ENCODE data around the gene CADM4.

DNA sequence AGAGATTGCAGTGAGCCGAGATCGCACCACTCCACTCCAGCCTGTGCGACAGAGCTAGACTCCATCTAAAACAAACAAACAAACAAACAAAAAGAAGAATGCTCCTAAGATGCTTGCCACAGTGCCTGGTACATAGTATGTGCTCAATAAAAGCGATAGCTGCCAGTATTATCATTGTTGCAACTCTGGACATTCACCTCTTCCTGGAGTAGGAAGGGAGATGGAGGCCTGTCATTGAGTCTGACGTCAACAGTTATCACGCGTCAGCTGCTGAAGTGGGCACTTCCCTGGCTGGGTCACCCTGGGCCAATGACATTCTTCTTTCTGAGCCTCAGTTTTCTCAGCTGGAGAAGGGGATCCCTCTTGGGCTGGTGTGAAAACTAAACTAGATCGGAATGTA, 34.5 kb upstream of the CADM4 start:
- TF ChIP-seq, protein P1, sequence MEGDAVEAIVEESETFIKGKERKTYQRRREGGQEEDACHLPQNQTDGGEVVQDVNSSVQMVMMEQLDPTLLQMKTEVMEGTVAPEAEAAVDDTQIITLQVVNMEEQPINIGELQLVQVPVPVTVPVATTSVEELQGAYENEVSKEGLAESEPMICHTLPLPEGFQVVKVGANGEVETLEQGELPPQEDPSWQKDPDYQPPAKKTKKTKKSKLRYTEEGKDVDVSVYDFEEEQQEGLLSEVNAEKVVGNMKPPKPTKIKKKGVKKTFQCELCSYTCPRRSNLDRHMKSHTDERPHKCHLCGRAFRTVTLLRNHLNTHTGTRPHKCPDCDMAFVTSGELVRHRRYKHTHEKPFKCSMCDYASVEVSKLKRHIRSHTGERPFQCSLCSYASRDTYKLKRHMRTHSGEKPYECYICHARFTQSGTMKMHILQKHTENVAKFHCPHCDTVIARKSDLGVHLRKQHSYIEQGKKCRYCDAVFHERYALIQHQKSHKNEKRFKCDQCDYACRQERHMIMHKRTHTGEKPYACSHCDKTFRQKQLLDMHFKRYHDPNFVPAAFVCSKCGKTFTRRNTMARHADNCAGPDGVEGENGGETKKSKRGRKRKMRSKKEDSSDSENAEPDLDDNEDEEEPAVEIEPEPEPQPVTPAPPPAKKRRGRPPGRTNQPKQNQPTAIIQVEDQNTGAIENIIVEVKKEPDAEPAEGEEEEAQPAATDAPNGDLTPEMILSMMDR (IDR thresholded peaks at IDR 0.05 in 4 of 5, conservative IDR thresholded peaks at IDR 0.05 in 1 of 5) = no peak
- TF ChIP-seq POLR2A (IDR thresholded peaks at IDR 0.05) = no peak

Data from gastrocnemius medialis (tissue), 4 donors.